Keratinocyte (primary cell): ENCODE data around the gene KRTAP5-3.
"Not testable (repeated sequence)": the region's sequence is repeated elsewhere in the genome, so short reads cannot be mapped to it uniquely, and the experiment has no call there.

ENCODE experiments used
- CTCF ChIP-seq, 3 experiments: IDR thresholded peaks in 1 of 3; conservative IDR thresholded peaks in 1 of 3; optimal IDR thresholded peaks in 1 of 3; 2 replicates in 2 of 3; 3 replicates in 1 of 3; pipeline versions ENCODE3 to v1.5.1; 2011; ENCODE audit warnings: low read length in 3 of 3, mild to moderate bottlenecking in 3 of 3, moderate library complexity in 2 of 3, control low read depth in 1 of 3, inconsistent platforms in 1 of 3; ENCODE audit not compliant: insufficient read depth in 2 of 3; ENCODE audit errors: extremely low read depth in 1 of 3
- EZH2 ChIP-seq: IDR thresholded peaks from one replicate; pipeline ENCODE4 v1.6.1; 2012; ENCODE audit warnings: inconsistent platforms, mild to moderate bottlenecking, low read length, moderate library complexity

DNA sequence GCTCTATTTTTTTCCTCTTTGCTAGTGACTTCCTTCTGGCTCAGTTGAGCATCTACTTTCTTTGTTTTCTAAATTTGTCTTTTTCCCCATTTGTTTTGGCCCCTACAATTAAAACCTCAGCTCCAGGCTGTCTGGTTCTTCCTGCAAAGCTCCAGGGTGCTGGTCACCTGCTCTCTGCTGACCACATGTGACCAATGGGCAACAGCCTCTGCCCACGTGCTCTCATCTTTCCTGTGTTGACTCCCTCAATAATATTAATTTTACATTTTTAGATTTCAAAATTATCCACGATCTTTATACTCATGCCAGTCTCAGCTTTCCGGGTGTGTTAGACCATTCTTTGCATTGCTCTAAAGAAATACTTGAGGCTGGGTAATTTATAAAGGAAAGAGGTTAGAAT lies 9.9 kb downstream of the KRTAP5-3 start:
- TF ChIP-seq CTCF (optimal IDR thresholded peaks at IDR 0.05 in 1 of 3, IDR thresholded peaks at IDR 0.05 in 1 of 3, conservative IDR thresholded peaks at IDR 0.05 in 1 of 3; ENCODE audit: extremely low read depth in 1 of 3, insufficient read depth in 2 of 3, low read length in 3 of 3); EZH2: not testable (repeated sequence)
